ENCODE results near the gene ZBTB4.
"Not testable (repeated sequence)": the region's sequence is repeated elsewhere in the genome, so short reads cannot be mapped to it uniquely, and the experiment has no call there.

Gene ZBTB4

DNA sequence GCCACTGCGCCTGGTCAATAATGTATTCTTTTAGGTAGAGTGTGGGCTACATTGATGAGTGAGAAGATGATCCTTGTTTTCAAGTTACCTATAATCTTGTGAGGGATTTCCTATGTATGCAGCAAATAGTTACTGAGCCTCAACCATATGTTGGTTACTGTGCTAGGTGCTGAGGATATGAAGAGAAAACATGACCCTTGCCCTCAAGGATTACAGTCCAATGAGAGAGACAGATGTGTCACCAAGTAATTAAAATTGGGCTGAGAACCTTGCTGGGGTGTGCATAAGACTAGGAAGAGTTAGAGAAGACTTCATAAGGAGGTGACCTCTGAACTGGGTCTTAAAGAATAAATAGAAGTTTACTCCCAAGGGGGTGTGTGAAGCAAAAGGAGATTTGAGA, 12.2 kb upstream of the ZBTB4 start:
- no peak for DNase-seq

DNA sequence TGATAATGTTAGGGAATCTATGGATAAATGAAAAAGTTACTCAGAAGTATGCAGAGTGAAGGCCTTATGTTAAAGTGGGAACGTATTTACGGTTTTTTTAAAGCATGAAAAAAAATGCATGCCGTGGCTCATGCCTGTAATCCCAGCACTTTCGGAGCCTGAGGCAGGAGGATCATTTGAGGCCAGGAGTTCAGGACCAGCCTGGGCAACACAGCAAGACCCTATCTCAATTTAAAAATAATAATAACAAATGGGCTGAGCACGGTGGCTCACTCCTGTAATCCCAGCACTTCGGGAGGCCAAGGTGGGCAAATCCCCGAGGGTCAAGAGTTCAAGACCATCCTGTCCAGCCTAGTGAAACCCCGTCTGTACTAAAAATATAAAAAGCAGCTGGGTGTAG, 10.7 kb upstream of the ZBTB4 start:
- no peak for DNase-seq

DNA sequence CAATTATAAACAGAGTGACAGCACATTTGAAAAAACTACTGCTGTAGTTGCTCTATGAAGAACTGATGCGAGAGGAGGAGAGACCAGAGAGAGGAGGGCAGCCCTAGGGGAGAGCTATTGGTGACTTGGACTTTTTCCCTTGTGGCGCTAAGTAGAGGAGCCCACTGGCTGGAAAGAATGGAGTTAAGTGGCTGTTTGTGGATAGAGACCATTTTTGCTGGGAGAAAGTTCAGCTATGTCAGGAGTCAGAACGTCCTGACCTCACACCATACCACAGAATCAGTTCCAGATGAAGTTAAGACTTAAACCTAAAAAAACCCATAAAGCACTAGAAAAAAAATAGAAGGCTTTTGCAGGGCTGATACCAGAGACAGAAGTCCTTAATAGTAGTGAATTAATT, 6.8 kb upstream of the ZBTB4 start:
- peak in 1 of 5 experiments; percentile 29 for DNase-seq

DNA sequence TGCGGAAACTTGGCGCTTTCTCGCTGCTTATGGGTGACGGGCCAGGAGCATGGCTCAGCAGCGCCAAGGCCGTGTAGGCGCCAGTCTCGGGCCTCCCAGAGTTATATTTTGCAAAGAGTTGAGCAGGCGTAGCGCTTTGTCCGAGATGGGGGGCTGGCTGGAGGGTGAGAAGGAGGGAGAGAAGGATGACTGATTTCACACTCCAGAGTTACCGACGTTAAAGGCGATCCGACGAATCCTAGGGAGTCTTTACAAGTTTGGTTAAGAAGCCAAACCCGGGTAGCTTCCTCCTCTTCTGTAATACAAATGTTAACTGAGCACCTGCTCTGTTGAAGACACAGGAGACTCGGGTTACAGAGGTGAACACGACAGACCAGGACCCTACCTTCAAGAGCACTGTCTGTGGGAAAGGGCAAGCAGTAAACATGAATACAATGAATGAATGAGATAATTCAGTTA, 5.5 kb upstream of the ZBTB4 start:
- DNase-seq = no peak

DNA sequence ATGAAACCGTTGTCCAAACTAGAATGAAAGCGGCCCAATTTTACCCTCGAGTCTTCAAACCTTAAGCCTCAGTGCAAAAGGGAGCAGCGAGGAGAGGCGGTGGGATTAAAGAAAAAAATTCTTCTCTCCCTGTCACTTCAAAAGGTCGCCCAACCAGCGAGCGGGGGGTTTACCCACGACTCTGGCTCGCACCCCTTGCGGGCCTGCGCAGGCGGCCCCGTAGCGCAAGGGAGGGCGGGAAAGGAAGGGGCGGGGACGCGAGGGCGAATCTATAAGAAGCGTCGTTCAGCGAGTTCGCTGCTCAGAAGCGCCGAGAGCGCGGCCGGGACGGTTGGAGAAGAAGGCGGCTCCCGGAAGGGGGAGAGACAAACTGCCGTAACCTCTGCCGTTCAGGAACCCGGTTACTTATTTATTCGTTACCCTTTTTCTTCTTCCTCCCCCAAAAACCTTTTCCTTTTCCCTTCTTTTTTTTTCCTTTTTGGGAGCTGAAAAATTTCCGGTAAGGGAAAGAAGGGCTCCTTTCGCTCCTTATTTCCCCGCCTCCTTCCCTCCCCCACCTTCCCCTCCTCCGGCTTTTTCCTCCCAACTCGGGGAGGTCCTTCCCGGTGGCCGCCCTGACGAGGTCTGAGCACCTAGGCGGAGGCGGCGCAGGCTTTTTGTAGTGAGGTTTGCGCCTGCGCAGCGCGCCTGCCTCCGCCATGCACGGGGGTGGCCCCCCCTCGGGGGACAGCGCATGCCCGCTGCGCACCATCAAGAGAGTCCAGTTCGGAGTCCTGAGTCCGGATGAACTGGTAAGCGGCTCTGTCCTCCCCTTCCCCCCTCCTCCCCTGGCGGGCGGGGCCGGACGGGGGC, 4.9 kb upstream of the ZBTB4 start, which contains the start of gene POLR2A:
TSS of gene POLR2A (plus strand) at position 300 of the 852 bp plus-strand sequence.
- peak; percentile 96 to 97 (median 97) for DNase-seq

DNA sequence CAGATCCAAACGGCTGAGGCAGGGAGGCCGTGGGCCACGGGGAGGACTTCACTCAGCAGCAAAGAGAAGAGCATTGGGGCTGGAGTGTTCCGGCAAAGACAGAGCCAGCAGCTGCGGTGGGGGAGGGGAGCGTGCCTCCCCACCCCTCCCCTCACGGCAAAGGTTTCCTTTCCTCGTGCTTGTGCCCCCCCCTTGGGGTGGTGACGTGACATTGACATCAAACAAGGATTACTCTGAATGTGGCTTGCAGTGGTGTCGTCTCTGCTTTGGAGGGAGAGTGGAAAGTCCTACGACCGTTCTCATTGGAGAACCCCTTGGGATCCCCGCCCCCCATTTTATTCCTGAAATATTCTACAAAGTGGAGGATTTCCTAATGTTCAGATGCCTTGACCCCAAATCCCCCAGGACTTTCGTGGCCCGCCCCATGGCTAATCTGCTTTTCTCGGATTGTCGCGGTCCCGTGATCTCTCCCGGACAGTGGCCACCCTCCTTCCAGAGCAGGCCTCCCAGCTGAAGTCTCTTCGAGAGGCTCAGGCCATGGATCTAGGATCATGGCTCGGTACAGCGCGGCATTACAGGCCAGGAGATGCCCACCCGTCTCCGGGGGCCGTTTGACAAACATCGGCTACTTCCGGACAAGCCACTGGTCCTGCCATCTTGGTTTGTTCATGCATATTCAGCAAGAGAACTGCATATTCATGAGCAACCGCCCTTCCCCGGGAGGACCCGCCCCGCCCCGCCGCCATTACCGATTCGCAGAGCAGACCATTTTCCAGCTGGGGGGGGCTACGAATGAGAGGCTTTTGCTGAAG, 4.0 kb upstream of the ZBTB4 start:
- peak; percentile 85 to 97 (median 92) for DNase-seq

DNA sequence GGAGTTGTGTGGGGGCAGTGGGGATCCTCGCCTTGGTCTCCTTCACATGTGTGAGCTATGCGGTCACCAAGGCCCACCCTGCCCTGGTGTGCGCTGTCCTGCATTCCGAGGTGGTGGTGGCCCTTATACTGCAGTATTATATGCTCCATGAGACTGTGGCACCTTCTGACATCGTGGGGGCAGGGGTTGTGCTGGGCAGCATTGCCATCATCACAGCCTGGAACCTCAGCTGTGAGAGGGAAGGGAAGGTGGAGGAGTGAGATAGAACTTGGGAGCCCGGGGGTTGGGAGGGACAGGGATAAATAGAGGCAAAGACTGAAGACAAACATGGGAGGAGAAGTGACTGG, 3.3 kb upstream of the ZBTB4 start:
- not testable (repeated sequence) for DNase-seq

DNA sequence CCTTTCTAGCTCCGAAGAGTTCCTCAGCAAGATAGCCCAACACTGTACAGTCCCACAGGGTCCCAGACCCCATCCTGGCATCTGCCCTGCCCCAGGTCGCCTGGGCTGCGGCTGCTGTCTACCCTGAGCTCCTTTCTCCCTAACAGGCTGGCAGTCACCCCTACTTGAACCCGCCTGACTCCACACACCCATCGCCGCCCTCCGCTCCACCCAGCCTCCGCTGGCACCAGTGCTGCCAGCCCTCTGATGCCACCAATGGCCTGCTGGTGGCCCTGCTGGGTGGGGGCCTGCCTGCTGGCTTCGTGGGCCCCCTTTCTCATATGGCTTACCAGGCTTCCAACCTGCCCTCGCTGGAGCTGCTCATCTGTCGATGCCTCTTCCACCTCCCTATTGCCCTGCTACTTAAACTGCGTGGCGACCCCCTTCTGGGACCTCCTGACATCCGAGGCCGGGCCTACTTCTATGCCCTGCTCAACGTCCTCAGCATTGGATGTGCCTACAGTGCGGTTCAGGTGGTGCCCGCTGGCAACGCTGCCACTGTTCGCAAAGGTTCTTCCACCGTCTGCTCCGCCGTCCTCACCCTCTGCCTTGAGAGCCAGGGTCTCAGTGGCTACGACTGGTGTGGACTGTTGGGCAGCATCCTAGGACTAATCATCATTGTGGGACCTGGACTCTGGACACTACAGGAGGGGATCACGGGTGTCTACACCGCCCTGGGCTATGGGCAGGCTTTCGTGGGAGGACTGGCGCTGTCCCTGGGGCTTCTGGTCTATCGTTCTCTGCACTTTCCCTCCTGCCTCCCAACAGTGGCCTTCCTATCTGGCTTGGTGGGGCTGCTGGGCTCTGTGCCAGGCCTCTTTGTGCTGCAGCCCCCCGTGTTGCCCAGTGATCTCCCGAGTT, 2.7 kb upstream of the ZBTB4 start:
- DNase-seq = not testable (repeated sequence)

DNA sequence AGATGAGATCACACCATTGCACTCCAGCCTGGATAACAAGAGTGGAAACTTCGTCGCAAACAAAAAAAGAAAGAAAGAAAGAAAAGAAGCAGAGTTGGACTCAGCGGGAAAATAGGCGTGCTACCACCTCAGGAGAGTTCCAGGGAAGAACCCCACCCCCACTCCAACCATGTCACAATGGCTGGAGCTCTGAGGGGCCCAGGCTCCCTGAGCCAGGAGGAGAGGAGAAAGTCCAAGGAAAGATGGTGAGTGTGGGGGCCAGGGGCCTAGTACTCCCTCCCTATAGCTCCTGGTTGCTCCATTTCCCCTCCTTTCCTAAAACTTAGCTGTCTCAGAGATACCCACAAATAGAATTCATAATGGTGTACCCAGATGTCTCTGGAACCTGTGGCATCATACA, 1.8 kb upstream of the ZBTB4 start, which contains the start of gene SLC35G6:
TSS of gene SLC35G6 (plus strand) at position 172 of the 400 bp plus-strand sequence. CDS start at position 243, 71 bp downstream.
- not testable (repeated sequence) for DNase-seq

DNA sequence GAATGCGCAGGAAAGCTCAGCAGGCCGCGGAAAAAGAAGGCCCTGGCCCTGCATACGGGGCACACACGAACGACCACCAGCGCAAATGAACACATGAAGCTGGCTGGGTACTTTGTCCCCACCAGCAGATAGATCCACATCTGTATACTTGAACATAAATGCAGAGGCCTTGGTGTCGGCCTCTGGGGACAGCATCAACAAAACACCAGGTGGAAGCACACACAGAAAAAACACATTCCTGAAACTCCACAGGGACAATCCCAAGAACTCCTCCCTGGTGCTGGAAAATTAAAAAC, 606 bp upstream of the ZBTB4 start:
- DNase-seq = no peak

DNA sequence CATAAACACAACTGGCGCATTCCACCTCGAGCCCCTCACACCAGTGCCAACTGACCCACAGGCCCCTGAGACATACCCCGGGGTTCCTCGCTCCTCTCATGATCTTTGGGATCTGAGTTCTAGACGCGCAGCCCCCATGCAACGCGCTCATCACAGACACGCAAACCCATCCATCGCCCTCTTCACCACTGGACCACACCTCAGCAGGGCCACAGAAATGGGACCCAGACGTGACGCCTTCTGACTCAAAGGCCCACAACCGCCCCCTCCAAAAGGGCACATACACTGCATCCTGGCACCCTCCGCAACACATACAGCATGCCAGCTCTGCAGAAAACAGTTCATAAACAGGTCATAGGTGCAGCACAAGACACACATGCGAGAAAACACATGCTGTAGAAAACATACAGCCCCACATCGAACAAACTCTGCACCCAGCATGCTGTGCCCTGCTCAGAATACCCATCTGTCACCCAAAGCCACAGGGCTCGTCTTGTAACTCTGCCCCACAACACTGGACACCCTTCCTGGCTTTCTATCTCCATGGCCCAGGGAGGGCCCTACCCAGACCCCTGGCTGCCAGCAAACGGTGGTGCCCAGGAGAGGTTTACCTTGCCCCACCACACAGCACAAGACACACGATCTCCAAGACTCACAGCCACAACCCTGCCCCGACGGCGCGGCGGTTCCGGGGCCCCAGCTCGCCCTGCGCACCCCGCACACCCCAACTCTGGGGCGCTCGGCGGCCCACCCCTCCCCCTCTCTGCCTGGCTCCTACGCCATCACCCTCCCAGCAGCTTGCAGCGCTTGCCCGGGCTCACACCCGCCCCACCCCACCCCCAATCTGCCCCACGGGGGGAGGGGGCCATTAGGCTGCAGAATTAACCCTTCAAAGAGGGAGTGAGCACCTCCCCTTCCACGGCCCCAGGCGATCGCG, 887 bp downstream of the ZBTB4 start:
- peak; percentile 27 to 79 (median 72) for DNase-seq

DNA sequence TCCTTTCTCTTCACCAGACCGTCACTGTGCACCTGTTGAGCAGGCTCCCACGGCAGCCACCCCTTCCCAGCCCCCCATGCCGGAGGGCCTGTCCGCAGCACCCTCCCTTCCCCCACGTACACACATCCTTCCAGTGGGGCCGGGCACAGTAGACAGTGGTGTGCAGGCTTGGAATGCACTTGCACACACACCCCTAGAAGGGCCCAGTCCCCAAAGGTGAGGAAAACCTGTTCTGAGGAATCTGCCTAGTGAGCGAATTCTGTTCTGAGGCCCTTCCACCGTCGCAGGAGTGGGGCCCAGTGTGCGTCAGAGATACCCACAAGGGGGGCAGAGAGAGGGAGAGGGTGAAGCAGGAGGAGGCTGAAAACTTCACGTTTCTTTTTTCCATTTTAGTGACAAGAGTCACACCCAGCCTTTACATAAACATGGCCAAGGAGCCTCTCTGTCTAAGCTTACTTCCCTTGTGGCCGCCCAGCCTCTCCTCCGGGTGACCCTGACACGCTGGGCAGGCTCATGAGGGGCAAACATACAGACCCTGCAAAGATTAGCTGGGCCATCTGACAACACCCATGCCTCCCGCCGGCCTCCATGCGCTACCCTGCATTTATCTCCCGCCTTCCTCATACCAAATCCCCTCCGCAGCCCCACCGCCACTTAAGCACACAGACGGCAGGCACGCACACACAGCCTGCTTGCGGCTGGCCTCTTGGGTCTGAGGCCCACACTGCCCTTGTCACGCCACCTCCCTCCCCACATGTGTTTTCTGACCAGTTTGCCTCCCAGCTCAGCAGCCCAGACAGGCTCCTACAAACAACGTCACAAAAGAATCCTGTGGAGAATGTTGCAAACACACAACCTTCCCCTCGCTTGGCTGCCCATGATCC, 1.8 kb downstream of the ZBTB4 start:
- peak in 1 of 5 experiments; percentile 46 for DNase-seq

DNA sequence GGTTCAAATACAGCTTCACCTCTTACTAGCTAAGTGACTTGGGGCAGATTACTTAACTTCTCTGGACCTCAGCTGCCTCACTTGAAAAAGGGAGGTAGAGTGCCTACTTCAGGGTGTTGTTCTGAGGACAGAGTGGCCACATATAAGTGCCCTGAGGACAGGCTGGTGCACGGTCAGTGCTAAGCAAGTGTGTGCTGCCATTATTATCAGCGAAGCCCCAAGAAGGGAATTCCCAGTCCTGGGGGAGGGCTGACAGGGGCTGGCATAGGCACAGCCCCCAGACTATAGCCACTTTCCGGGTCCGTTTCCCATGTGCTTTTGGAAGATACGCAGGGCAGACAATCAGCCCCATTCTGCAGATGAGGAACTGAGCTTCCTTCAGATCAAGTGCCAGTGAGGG, 2.5 kb downstream of the ZBTB4 start:
- no peak for DNase-seq

DNA sequence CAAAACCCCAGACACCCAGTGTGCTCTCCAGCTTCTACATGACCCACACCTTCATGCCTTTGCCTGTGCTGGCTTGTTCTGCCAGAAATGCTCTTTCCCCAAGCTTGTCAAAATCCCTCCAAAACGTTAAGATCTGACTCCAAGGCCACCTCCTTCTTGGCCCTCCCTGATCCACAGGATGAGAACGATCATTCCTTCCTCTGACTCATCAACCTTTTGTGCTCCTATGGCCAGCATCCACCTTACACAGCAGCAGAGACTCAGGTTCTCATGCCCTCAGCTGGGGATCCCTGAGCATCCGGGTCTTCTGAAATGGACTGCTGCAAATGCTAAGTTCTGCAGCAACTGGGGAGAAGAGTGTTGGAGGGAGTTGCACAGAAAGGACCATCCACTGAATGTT, 2.9 kb downstream of the ZBTB4 start:
- DNase-seq = no peak

DNA sequence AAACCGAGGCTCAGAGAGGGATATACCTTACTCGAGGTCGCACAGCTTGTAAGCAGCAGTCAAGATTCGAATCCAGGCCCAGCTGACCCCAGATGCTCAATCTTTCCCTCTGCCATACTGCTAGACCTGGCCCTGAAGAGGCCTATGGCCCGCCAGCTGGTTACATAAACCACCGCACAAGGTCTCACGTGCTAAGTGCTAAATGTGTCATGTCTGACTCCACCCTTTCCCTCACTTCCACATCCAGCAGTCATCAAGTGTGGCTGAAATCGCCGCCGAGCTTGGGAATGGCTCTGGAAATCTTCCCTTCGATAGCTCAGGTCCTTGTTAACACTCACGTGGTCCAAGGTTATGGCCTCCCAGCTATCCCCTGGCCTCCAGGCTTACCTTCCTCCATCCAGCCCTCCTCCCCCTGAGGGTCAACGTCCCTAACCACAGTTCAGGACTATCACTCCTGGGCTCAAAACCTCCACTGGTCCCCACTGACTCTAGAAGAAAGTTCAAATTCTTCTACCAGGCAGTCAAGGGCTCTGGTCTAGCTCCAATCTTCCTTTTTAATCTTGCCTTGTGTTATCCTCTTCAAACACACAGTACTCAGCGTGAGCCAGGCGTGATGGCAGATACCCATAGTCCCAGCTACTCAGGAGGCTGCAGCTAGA, 3.5 kb downstream of the ZBTB4 start:
- no peak for DNase-seq

DNA sequence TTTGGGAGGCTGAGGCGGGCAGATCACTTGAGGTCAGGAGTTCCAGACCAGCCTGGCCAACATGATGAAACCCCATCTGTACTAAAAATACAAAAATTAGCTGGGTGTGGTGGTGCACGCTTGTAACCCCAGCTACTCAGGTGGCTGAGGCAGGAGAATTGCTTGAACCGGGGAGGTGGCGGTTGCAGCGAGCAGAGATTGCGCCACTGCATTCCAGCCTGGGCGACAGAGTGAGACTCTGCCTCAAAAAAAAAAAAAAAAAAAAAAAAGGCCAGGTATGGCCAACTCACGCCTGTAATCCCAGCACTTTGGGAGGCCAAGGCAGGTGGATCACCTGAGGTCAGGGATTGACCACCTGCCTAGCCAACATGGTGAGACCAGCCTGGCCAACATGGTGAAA, 4.7 kb downstream of the ZBTB4 start:
- DNase-seq = not testable (repeated sequence)

DNA sequence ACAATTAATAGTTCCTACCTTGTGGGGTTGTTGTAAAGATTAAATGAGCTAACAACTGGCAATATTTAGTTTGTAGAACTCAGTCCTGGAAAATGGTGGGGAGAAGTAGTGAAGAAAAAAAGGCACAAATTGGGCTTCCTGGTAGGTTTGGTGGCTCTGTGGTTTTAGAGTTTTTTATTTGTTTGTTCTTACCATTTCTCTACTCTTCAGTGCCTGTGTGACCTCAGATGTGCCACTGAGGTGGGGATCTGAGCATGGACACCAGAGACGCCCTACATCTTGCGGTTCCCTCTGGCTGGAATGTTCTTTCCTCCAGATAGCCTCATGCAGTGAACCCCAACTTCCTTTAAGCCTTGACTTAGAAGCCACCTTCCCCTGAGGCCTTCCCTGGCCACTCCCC, 7.7 kb downstream of the ZBTB4 start:
- DNase-seq = no peak

DNA sequence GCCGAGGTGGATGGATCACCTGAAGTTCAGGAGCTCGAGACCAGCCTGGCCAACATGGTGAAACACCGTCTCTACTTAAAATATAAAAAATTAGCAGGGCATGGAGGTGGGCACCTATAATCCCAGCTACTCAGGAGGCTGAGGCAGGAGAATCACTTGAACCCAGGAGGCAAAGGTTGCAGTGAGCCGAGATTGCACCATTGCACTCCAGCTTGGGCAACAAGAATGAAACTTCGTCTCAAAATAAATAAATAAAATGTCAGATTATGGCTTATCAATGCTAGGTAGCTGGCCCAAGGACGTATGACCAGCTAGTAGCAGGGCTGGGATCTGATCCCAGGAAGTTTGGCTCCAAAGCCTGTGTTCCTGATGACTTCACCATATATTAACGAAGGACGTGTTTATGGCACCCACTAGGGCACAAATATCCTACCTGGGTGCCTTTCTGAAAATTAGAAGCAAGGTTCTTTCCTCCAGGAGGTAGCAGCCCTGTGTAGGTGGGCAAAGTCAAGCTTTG, 8.9 kb downstream of the ZBTB4 start:
- not testable (repeated sequence) for DNase-seq

DNA sequence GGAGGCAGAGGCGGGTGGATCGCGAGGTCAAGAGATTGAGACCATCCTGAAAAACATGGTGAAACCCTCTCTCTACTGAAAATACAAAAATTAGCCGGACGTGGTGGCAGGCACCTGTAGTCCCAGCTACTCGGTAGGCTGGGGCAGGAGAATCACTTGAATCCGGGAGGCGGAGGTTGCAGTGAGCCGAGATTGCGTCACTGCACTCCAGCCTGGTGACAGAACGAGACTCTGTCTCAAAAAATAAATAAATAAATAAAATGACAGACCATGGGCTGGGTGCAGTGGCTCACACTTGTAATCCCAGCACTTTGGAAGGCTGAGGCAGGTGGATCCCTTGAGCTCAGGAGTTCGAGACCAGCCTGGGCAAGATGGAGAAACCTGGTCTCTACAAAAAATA, 9.6 kb downstream of the ZBTB4 start:
- DNase-seq = not testable (repeated sequence)
